ENCODE results near the gene LRRC8E.
"Not testable (repeated sequence)": the region's sequence is repeated elsewhere in the genome, so short reads cannot be mapped to it uniquely, and the experiment has no call there.

Gene LRRC8E

GRCh38 chr19:7888826-7889217, 512 bp downstream of the LRRC8E start:
- no peak for DNase-seq

GRCh38 chr19:7893362-7894101, 5.2 kb downstream of the LRRC8E start:
- not testable (repeated sequence) for DNase-seq

- DNase-seq = no peak
Measured at GRCh38 chr19:7894612-7895309, 6.5 kb downstream of the LRRC8E start.

DNA sequence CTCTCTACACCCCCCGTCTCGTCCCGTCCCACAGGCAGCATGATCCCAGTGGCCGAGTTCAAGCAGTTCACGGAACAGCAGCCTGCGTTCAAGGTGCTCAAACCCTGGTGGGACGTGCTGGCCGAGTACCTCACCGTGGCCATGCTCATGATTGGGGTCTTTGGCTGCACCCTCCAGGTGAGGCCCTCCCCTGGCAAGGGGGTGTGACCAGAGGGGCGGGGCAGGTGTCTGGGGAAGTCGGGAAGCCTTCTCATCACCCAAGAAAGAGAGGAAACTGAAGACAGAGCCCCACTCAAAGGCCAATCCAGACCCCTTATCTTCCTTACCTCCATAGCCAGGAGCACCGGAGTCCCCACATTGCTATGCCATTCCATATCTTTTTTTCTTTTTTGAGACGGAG, 7.3 kb downstream of the LRRC8E start:
- no peak for DNase-seq

DNA sequence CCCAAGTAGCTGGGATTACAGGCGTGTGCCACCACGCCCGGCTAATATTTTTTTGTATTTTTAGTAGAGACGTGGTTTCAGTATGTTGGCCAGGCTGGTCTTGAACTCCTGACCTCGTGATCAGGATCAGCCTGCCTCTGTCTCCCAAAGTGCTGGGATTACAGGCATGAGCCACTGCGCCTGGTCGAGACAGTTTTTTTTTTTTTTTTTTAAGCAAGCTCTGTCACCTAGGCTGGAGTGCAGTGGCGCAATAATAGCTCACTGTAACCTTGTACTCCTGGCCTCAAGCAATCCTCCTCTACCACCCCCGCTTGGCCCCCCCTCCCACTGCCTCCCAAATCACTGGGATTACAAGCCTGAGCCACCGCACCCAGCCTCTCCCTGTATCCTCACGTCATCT, 9.0 kb downstream of the LRRC8E start:
- no peak for DNase-seq

DNA sequence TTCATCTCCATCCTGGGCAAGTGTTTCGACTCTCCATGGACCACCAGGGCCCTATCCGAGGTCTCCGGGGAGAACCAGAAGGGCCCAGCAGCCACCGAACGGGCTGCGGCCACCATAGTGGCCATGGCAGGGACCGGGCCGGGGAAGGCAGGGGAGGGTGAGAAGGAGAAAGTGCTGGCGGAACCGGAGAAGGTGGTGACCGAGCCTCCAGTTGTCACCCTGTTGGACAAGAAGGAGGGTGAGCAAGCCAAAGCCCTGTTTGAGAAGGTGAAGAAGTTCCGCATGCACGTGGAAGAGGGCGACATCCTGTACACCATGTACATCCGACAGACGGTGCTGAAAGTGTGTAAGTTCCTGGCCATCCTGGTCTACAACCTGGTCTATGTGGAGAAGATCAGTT, 10.7 kb downstream of the LRRC8E start:
- DNase-seq = no peak

DNA sequence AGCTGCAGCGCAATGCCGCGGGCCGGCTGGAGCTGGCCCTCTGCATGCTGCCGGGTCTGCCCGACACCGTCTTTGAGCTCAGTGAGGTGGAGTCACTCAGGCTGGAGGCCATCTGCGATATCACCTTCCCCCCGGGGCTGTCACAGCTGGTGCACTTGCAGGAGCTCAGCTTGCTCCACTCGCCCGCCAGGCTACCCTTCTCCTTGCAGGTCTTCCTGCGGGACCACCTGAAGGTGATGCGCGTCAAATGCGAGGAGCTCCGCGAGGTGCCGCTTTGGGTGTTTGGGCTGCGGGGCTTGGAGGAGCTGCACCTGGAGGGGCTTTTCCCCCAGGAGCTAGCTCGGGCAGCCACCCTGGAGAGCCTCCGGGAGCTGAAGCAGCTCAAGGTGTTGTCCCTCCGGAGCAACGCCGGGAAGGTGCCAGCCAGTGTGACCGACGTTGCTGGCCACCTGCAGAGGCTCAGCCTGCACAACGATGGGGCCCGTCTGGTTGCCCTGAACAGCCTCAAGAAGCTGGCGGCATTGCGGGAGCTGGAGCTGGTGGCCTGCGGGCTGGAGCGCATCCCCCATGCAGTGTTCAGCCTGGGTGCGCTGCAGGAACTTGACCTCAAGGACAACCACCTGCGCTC, 11.6 kb downstream of the LRRC8E start:
- no peak for DNase-seq

- DNase-seq = no peak
Measured at GRCh38 chr19:7900401-7900870, 12.1 kb downstream of the LRRC8E start.

DNA sequence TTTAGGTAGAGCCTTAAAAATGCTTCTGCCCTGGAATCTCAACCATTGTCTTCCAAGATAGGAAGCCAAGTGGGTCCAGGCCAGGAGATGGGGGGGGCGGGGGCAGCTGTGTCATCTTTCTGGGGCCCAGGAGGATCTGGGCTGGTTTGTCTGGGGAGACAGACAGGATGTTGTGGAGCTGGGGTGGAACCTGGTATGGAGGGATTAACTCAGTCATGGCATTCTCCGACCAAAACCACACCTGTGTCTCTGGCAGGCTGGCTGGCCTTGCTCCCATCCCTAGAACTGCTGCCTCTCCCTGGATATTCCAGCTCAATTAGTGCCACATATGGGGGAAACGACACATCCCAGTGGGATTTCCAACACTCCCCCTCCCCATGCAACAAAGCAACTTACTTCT, 12.6 kb downstream of the LRRC8E start:
- no peak for DNase-seq

DNA sequence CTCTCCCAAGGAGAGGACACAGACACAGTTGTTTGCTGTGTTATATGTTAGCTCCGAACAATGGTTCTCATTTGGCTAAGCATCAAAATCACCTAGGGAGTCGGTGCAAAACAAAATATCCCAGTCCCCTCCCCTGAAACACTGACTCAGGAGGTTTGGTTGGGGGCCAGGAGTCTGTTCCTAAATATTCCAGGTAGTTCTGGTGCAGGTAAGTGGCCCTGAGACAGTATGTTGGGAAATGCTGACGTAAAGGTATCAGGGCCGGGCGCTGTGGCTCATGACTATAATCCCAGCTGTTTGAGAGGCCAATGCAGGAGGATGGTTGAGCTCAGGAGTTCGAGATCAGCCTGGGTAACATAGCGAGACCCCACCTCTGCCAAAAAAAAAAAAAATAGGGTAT, 13.0 kb downstream of the LRRC8E start:
- DNase-seq = no peak

- DNase-seq = no peak
Measured at GRCh38 chr19:7902796-7903243, 14.5 kb downstream of the LRRC8E start.

- DNase-seq = peak; percentile 100
Measured at GRCh38 chr19:7903244-7904073, 15.1 kb downstream of the LRRC8E start, which contains the start of gene MAP2K7. MAP2K7 (plus strand) TSS chr19:7903877; CDS start chr19:7903945, 68 bp downstream.

- DNase-seq = peak; percentile 34
Measured at GRCh38 chr19:7904074-7905020, 16.0 kb downstream of the LRRC8E start.

DNA sequence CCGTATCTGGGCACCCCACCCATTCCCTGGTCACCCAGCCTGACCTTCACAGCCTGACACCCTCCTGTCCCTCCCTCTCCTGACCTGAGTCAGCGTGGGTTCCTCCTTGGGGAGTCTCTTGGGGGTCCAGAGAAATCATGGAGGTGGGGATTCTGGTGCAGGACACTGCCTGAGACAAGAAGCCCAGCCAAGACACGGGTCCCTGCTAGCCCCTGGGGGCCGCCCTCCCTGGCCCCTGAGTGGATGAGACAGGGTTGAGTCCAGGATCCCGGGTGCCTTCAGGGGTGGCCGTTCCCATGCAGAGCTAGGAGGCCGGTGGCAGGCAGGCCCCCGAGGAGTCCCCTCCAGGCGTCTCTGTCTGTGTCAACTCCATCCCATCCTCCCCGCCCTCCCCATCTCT, 17.0 kb downstream of the LRRC8E start:
- DNase-seq = no peak

- DNase-seq = no peak
Measured at GRCh38 chr19:7905859-7906258, 17.5 kb downstream of the LRRC8E start.

DNA sequence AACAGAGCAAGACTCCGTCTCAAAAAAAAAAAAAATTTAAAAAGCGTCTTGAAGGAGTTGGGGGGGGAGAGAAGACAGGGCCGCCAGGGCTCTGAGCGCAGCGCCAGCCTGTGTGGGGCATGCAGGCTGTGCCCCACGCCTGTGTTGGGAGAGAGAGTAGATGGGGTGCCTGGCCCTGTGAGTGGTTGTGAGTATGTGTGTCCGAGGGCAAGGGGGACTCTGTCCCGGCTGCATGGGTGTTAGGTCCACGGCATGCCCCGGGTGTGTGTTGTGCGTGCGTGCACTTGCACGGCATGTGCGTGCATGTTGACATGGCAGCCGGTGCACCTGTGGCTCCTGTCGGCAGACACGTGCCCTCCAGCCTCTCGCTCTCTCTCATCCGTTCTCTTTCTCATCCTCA, 18.8 kb downstream of the LRRC8E start:
- DNase-seq = no peak

DNA sequence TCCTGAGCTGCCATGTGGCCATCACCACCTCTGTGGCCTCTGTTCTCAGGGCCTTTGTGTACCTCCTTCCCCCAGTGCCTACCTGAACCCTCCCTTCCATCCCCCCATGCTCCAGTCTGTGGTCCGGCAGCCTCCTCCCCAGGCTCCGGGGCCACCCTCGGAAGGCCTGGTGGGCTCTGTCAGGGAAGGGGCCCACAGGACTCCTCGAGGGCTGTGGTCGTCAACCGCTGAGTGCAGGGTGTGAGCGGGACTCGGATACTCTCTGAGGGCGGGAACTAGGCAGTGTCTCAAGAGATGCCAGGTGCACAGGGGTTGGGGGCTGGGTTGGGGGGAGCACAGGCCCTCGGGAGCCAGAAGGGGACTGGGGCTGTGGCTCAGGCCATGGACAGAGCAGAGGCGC, 19.2 kb downstream of the LRRC8E start:
- DNase-seq = no peak

DNA sequence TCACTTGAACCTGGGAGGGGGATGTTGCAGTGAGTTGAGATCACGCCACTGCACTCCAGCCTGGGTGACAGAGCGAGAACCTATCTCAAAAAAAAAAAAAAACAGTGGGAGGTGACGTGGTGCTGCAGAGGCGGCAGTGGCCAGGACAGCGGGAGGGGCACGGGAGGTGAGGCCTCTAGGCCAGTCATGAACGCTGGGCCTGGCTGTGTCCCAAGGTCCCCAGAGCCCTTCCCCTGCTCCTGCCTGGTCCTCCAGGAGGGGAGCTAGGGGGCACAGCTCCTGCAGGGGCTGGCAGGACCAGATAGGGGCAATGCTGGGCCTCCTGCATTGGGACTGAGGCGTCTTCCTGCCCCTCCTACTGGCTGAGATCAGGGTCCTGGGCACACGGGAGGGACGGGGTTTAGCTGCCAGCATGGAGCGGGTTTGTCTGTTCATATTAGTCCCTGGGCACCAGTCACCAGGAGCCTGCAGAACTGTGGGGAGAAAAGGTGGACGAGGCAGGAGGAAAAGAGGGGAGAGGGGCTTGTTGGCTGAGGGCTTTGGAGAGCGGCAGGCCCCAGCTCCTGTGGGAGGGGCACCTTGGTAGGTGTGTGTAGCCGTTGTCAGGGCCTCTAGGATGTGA, 19.9 kb downstream of the LRRC8E start:
- no peak for DNase-seq

- DNase-seq = no peak
Measured at GRCh38 chr19:7908742-7909461, 20.6 kb downstream of the LRRC8E start.

DNA sequence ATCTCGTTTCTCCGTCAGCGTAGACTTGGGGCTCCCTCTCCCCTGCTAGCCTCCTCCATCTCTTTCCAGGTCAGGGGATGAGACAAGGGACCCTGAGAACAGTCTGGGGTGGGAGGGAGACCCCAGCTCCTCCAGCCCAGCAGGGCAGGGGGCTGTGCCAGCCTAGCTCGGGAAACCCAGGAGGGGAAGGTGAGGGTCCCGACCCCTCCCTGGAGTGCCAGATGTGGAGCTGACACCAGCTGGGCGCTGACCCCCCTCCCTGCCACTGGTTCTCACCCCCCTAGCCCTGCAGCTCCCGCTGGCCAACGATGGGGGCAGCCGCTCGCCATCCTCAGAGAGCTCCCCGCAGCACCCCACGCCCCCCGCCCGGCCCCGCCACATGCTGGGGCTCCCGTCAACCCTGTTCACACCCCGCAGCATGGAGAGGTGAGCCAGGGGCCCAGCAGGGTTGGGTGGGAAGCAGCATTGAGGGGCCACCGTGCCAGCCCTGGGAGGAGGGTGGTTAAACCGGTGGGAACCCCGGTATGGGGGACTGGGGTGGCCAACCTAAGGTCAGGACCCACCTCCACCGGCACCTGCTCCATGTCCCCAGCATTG, 21.3 kb downstream of the LRRC8E start:
- DNase-seq = no peak

Data from inflammatory macrophage treated with lipopolysaccharide for 4 hours (primary cell).